ENCODE data around the gene TAF15. TPM values are rescaled to one million over a fixed set of nuclear protein-coding genes. Genes with fewer than 3 reads are reported as not detected.

The TAF15 gene
- total RNA-seq (100 to 1,000 TPM; 133 to 160 TPM), polyA plus RNA-seq (ENCODE audit: insufficient read depth, low read depth, low replicate concordance) (185 TPM)
- long read RNA-seq, donor 1, transcript TAF15-215 (16 exons, 2,191 nt), result major isoform, 11 of 131 reads
- long read RNA-seq, donor 1, partial matches to known transcripts, result 112 of 131 reads
- long read RNA-seq, donor 1, other reads (novel, unspliced or antisense), result 7 of 131 reads
- long read RNA-seq, donor 2, partial matches to known transcripts, result 19 of 20 reads
- long read RNA-seq, donor 2, other reads (novel, unspliced or antisense), result 0 of 20 reads

- peak; percentile 68 for TF ChIP-seq POLR2A (IDR thresholded peaks at IDR 0.05)
- TF ChIP-seq CTCF (IDR thresholded peaks at IDR 0.05), result peak; percentile 54 to 64 (median 60)
- Histone ChIP-seq H3K27me3 (no peaks in the 10 kb centered on the region), H3K27ac (peak within 1 kb of the TSS; percentile 95 to 97), H3K4me3 (peak within 1 kb of the TSS; percentile 90 to 93), H3K36me3 (ENCODE audit: low read depth, missing control alignments) (no peaks in the 10 kb centered on the region), H3K4me1 (peaks cover 21% of the 10 kb centered on the region), H3K9me3 (no peaks in the 10 kb centered on the region)
- 0% methylated on average over 20 to 60 of the region's 71 CpGs for WGBS, 2 donors
- intact Hi-C loops (cut with DNase I; ENCODE audit: low total_unique reads), result no loop called here
- DNase-seq, result peak; percentile 98
Measured at GRCh38 chr17:35808962-35809854, at the start of gene TAF15. TAF15 (plus strand) TSS chr17:35809484; CDS start chr17:35809570, 86 bp downstream.

- no peak for DNase-seq
- Histone ChIP-seq H3K9me3 (no peaks in the 10 kb centered on the region), H3K27me3 (no peaks in the 10 kb centered on the region), H3K4me3 (no peak within 1 kb of the TSS), H3K27ac (no peak within 1 kb of the TSS), H3K4me1 (peaks cover 14% of the 10 kb centered on the region), H3K36me3 (ENCODE audit: low read depth, missing control alignments) (no peaks in the 10 kb centered on the region)
- intact Hi-C loops (cut with DNase I; ENCODE audit: low total_unique reads), result no loop called here
- WGBS, 2 donors, result 75 to 93% methylated on average over 1 of the region's 1 CpG
- no peak for TF ChIP-seq CTCF (IDR thresholded peaks at IDR 0.05)
- TF ChIP-seq POLR2A (IDR thresholded peaks at IDR 0.05), result no peak
Measured at GRCh38 chr17:35760587-35760986, 48.7 kb upstream of the TAF15 start, which contains the start of gene C17orf50. C17orf50 (plus strand) TSS chr17:35760887; CDS start chr17:35760942, 55 bp downstream.

GRCh38 chr17:35761601-35762000, 47.7 kb upstream of the TAF15 start:
- no peaks in the 10 kb centered on the region for H3K27me3 ChIP-seq
- peaks cover 24% of the 10 kb centered on the region for H3K4me1 ChIP-seq
- intact Hi-C loops (cut with DNase I; ENCODE audit: low total_unique reads), result no loop called here
- TF ChIP-seq CTCF (IDR thresholded peaks at IDR 0.05) (no peak), POLR2A (IDR thresholded peaks at IDR 0.05) (no peak)
- no peak for DNase-seq
- no peak overlapping the region for H3K4me3 ChIP-seq
- WGBS, 2 donors, result 85 to 90% methylated on average over 5 of the region's 5 CpGs
- no peaks in the 10 kb centered on the region for H3K9me3 ChIP-seq
- H3K27ac ChIP-seq, result no peak overlapping the region
- H3K36me3 ChIP-seq (ENCODE audit: low read depth, missing control alignments), result no peaks in the 10 kb centered on the region

GRCh38 chr17:35763767-35764122, 45.5 kb upstream of the TAF15 start:
- Histone ChIP-seq H3K4me3 (peak overlapping the region; percentile 58 to 59), H3K36me3 (ENCODE audit: low read depth, missing control alignments) (no peaks in the 10 kb centered on the region), H3K27me3 (no peaks in the 10 kb centered on the region), H3K4me1 (peaks cover 25% of the 10 kb centered on the region), H3K9me3 (no peaks in the 10 kb centered on the region), H3K27ac (peak overlapping the region in 1 of 2 donors; percentile 44)
- WGBS, 2 donors, result 20 to 25% methylated on average over 17 of the region's 17 CpGs
- DNase-seq, result no peak
- TF ChIP-seq CTCF (IDR thresholded peaks at IDR 0.05) (no peak), POLR2A (IDR thresholded peaks at IDR 0.05) (no peak)
- intact Hi-C loops (cut with DNase I; ENCODE audit: low total_unique reads), result no loop called here

All from testis (tissue), 5 donors.